Natural killer cell (primary cell): ENCODE measurements around the gene ARHGAP26. TPM values are rescaled to one million over a fixed set of nuclear protein-coding genes. Genes with fewer than 3 reads are reported as not detected.

ENCODE experiments used
- ATAC-seq, 3 donors: fragments of 150-1000 bp in 2 of 3; fragments of 200-7000 bp in 1 of 3; cut with Tn5 transposase; 1 replicate in 1 of 3; 2 replicates in 2 of 3; pipeline ENCODE4 v1.10.0; 2021; ENCODE audit warnings: mild to moderate bottlenecking in 2 of 3, moderate library complexity in 2 of 3
- DNase-seq, 2 donors: peaks; one replicate each; pipeline versions ENCODE4 v3.0.0 to v3.0.0-alpha.2; 2013 to 2021; ENCODE audit warnings: mixed read lengths in 1 of 2
- H3K27ac ChIP-seq: one replicate; pipeline ENCODE4 v1.5.1; 2013; ENCODE audit warnings: mild to moderate bottlenecking, low read length
- H3K27me3 ChIP-seq: one replicate; pipeline ENCODE4 v1.6.1; 2013; ENCODE audit warnings: low read length; ENCODE audit not compliant: control insufficient read depth, insufficient read depth
- H3K36me3 ChIP-seq: one replicate; pipeline ENCODE4 v1.6.1; 2013; ENCODE audit warnings: low read length; ENCODE audit not compliant: control insufficient read depth, insufficient read depth
- H3K4me1 ChIP-seq: one replicate; pipeline ENCODE4 v1.6.1; 2013; ENCODE audit warnings: low read length; ENCODE audit not compliant: control insufficient read depth, insufficient read depth
- H3K4me3 ChIP-seq: one replicate; pipeline ENCODE4 v1.5.1; 2013; ENCODE audit warnings: low read length
- H3K9me3 ChIP-seq: one replicate; pipeline ENCODE4 v1.6.1; 2013; ENCODE audit warnings: low read length; ENCODE audit not compliant: control insufficient read depth, insufficient read depth
- H3K27ac Mint-ChIP-seq, 2 donors: one replicate each; pipeline ENCODE4 v1.8.0; 2022; ENCODE audit warnings: mild to moderate bottlenecking in 2 of 2, mixed read lengths in 2 of 2, moderate library complexity in 1 of 2
- H3K27me3 Mint-ChIP-seq, 2 donors: one replicate each; pipeline ENCODE4 v1.8.0; 2022; ENCODE audit warnings: low read depth in 2 of 2, mixed read lengths in 2 of 2
- H3K36me3 Mint-ChIP-seq: one replicate; pipeline ENCODE4 v1.8.0; 2022; ENCODE audit warnings: mixed read lengths
- H3K4me1 Mint-ChIP-seq, 2 donors: one replicate each; pipeline ENCODE4 v1.8.0; 2022; ENCODE audit warnings: mixed read lengths in 2 of 2
- H3K4me3 Mint-ChIP-seq: one replicate; pipeline ENCODE4 v1.8.0; 2022; ENCODE audit warnings: mild to moderate bottlenecking, moderate library complexity, mixed read lengths
- H3K9me3 Mint-ChIP-seq, 2 donors: one replicate each; pipeline ENCODE4 v1.8.0; 2022; ENCODE audit warnings: mixed read lengths in 2 of 2
- CTCF ChIP-seq: fragments of 200-600 bp; IDR thresholded peaks from one replicate; pipeline ENCODE4 v1.8.0; 2022; ENCODE audit warnings: antibody characterized with exemption
- WGBS: methylation state at CpG from one replicate; pipeline ENCODE4 v1.1.7; 2013; ENCODE audit warnings: missing lambda C conversion rate; ENCODE audit not compliant: insufficient coverage; 5-methylcytosine and 5-hydroxymethylcytosine counted together
- intact Hi-C: fragments of 100-400 bp; cut with micrococcal nuclease; formaldehyde crosslinking; loops from one replicate; pipeline ENCODE4 v1.14.2; 2022
- total RNA-seq, 4 donors: library from RNA; stranded (reverse); fragments of 120-200 nt in 1 of 4; gene quantifications; one replicate each; pipeline versions ENCODE4 v1.2.3 to v1.2.4, GENCODE V29; 2013 to 2022

Gene ARHGAP26
- total RNA-seq, 3 donors from 2014 or later (not counting 1 experiment from before 2014, with no cell fraction given) = 153 to 159 (median 158) TPM

GRCh38 chr5:142864290-142865260 lies 94.4 kb downstream of the ARHGAP26 start:
- H3K9me3 Mint-ChIP-seq = no peaks in the 10 kb centered on the region
- intact Hi-C loops = no loop called here

GRCh38 chr5:142865631-142866030 lies 95.5 kb downstream of the ARHGAP26 start:
- Mint-ChIP-seq H3K36me3 (no peaks in the 10 kb centered on the region), H3K4me3 (no peak overlapping the region), H3K27me3 (no peaks in the 10 kb centered on the region), H3K4me1 (peaks cover 71 to 79% of the 10 kb centered on the region in 2 donors), H3K27ac (no peak overlapping the region), H3K9me3 (no peaks in the 10 kb centered on the region)
- no peak for TF ChIP-seq CTCF
- 94% methylated on average over 4 of the region's 4 CpGs for WGBS
- no peak overlapping the region for H3K4me3 ChIP-seq
- ATAC-seq (no peak), DNase-seq (no peak)
- H3K27me3 ChIP-seq = no peaks in the 10 kb centered on the region
- intact Hi-C loops = no loop called here
- no peaks in the 10 kb centered on the region for H3K9me3 ChIP-seq
- H3K36me3 ChIP-seq = no peaks in the 10 kb centered on the region
- H3K27ac ChIP-seq = no peak overlapping the region
- peaks cover 22% of the 10 kb centered on the region for H3K4me1 ChIP-seq

More at GRCh38 chr5:142864290-142865260, 94.4 kb downstream of the ARHGAP26 start:
- no peak overlapping the region for H3K4me3 Mint-ChIP-seq
- peak overlapping the region in 1 of 2 donors; percentile 76 for H3K27ac Mint-ChIP-seq
- Histone ChIP-seq H3K4me1 (peaks cover 28% of the 10 kb centered on the region), H3K4me3 (no peak overlapping the region), H3K27ac (no peak overlapping the region), H3K27me3 (no peaks in the 10 kb centered on the region), H3K9me3 (no peaks in the 10 kb centered on the region), H3K36me3 (no peaks in the 10 kb centered on the region)
- no peak for TF ChIP-seq CTCF
- H3K36me3 Mint-ChIP-seq = no peaks in the 10 kb centered on the region
- 92% methylated on average over 12 of the region's 13 CpGs for WGBS
- peaks cover 67 to 74% of the 10 kb centered on the region in 2 donors for H3K4me1 Mint-ChIP-seq
- H3K27me3 Mint-ChIP-seq = no peaks in the 10 kb centered on the region
- ATAC-seq (no peak), DNase-seq (peak in 1 of 2 donors; percentile 37)

- H3K36me3 ChIP-seq = no peaks in the 10 kb centered on the region
- DNase-seq (peak in 1 of 2 donors; percentile 80), ATAC-seq (peak; percentile 86 to 91 (median 88))
- peaks cover 13% of the 10 kb centered on the region for H3K4me1 ChIP-seq
- intact Hi-C loops = loop anchor here (1.0 kb wide), 4 partner anchors 96 to 153 kb away; partner anchors contain the start of gene ARHGAP26
- H3K27me3 ChIP-seq = no peaks in the 10 kb centered on the region
- H3K27ac Mint-ChIP-seq = peak overlapping the region in 1 of 2 donors; percentile 50
- H3K4me1 Mint-ChIP-seq = peaks cover 67 to 79% of the 10 kb centered on the region in 2 donors
- no peaks in the 10 kb centered on the region for H3K27me3 Mint-ChIP-seq
- no peak overlapping the region for H3K4me3 Mint-ChIP-seq
- H3K36me3 Mint-ChIP-seq = no peaks in the 10 kb centered on the region
- peak; percentile 60 for TF ChIP-seq CTCF
- H3K4me3 ChIP-seq = no peak overlapping the region
- H3K9me3 Mint-ChIP-seq = no peaks in the 10 kb centered on the region
- H3K27ac ChIP-seq = no peak overlapping the region
- WGBS = 29% methylated on average over 8 of the region's 10 CpGs
- no peaks in the 10 kb centered on the region for H3K9me3 ChIP-seq
These were observed 96.5 kb downstream of the ARHGAP26 start for GRCh38 chr5:142866563-142867275.
